Neutrophil (primary cell): ENCODE measurements around the gene C22orf31.

Experiments used
- H3K27ac ChIP-seq: fragments of 200-600 bp; sonication (generic); 2 replicates; pipeline ENCODE4 v1.5.1; 2016; ENCODE audit warnings: mild to moderate bottlenecking, moderate library complexity
- H3K27me3 ChIP-seq: fragments of 200-600 bp; sonication (generic); 2 replicates; pipeline ENCODE4 v1.6.0; 2016; ENCODE audit warnings: mild to moderate bottlenecking
- H3K36me3 ChIP-seq: fragments of 200-600 bp; sonication (generic); 2 replicates; pipeline ENCODE4 v1.5.1; 2017
- H3K4me1 ChIP-seq, 2 experiments: fragments of 200-600 bp in 1 of 2; sonication (generic) in 1 of 2; 1 replicate in 1 of 2; 2 replicates in 1 of 2; pipeline versions ENCODE4 v1.5.1 to v1.6.1; 2013 to 2016; ENCODE audit warnings: low read depth in 1 of 2, low read length in 1 of 2, mild to moderate bottlenecking in 1 of 2, moderate library complexity in 1 of 2; ENCODE audit not compliant: control insufficient read depth in 1 of 2, insufficient read depth in 1 of 2
- H3K4me3 ChIP-seq, 2 experiments: fragments of 200-600 bp in 1 of 2; sonication (generic) in 1 of 2; 1 replicate in 1 of 2; 2 replicates in 1 of 2; pipeline ENCODE4 v1.5.1; 2013 to 2016; ENCODE audit warnings: low read depth in 1 of 2, low read length in 1 of 2, mild to moderate bottlenecking in 1 of 2, moderate library complexity in 1 of 2
- H3K9me3 ChIP-seq: fragments of 200-600 bp; sonication (generic); 2 replicates; pipeline ENCODE4 v1.5.1; 2016
- TF ChIP-seq, protein P1 (sequence below): fragments of 200-600 bp; sonication (generic); IDR thresholded peaks from 2 replicates; pipeline ENCODE4 v1.5.1; 2016; ENCODE audit warnings: antibody characterized with exemption

C22orf31 gene

GRCh38 chr22:29032014-29032475 is 29.6 kb downstream of the C22orf31 start:
- Histone ChIP-seq H3K4me1 (peaks cover 0 to 4% of the 10 kb centered on the region in 2 experiments), H3K9me3 (no peaks in the 10 kb centered on the region), H3K27ac (no peak overlapping the region), H3K27me3 (peaks cover 69% of the 10 kb centered on the region), H3K36me3 (no peaks in the 10 kb centered on the region), H3K4me3 (no peak overlapping the region)
- TF ChIP-seq, protein P1, sequence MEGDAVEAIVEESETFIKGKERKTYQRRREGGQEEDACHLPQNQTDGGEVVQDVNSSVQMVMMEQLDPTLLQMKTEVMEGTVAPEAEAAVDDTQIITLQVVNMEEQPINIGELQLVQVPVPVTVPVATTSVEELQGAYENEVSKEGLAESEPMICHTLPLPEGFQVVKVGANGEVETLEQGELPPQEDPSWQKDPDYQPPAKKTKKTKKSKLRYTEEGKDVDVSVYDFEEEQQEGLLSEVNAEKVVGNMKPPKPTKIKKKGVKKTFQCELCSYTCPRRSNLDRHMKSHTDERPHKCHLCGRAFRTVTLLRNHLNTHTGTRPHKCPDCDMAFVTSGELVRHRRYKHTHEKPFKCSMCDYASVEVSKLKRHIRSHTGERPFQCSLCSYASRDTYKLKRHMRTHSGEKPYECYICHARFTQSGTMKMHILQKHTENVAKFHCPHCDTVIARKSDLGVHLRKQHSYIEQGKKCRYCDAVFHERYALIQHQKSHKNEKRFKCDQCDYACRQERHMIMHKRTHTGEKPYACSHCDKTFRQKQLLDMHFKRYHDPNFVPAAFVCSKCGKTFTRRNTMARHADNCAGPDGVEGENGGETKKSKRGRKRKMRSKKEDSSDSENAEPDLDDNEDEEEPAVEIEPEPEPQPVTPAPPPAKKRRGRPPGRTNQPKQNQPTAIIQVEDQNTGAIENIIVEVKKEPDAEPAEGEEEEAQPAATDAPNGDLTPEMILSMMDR = no peak

- Histone ChIP-seq H3K27me3 (peaks cover 69% of the 10 kb centered on the region), H3K36me3 (no peaks in the 10 kb centered on the region), H3K4me3 (no peak overlapping the region), H3K4me1 (peaks cover 0 to 4% of the 10 kb centered on the region in 2 experiments), H3K9me3 (no peaks in the 10 kb centered on the region), H3K27ac (no peak overlapping the region)
- TF ChIP-seq, protein P1 = no peak
Observed at GRCh38 chr22:29031227-29032011, 30.2 kb downstream of the C22orf31 start.

DNA sequence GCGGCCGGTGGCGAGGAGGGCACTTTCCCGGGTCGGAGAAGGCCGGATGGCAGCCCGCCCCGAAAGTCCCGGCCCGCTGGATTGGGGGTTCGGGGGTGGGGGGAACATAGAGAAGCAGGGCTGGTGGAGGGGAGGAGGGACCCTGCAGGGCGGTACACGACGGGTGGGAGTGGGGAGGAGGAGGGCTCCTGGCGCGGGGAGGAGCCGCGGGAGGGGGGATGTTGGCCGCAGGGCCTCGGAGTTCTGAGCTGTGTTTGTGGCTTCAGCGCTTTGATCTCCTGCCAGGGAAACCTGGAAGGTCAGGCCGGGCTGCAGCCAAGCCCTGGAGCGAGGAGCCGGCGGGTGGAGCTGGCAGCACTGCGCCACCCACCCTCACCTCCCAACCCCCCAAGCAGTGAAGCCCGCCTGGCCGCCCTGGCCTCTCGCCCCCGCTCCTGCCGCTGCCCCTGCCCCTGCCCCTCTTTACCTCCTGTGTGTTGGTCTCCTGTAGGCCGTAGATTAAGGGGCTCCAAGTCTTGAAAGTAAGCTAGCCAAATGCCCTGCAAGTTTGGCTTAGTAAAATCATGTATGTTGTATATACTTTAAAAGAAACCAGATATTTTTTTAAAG is 30.9 kb downstream of the C22orf31 start:
- Histone ChIP-seq H3K27me3 (peaks cover 75% of the 10 kb centered on the region), H3K36me3 (no peaks in the 10 kb centered on the region), H3K9me3 (no peaks in the 10 kb centered on the region), H3K4me3 (no peak overlapping the region), H3K4me1 (peaks cover 0 to 4% of the 10 kb centered on the region in 2 experiments), H3K27ac (no peak overlapping the region)
- TF ChIP-seq, protein P1 = no peak

GRCh38 chr22:29030016-29030617 is 31.5 kb downstream of the C22orf31 start:
- Histone ChIP-seq H3K36me3 (no peaks in the 10 kb centered on the region), H3K9me3 (no peaks in the 10 kb centered on the region), H3K27me3 (peaks cover 77% of the 10 kb centered on the region), H3K4me1 (peaks cover 0 to 4% of the 10 kb centered on the region in 2 experiments), H3K27ac (no peak overlapping the region), H3K4me3 (no peak overlapping the region)
- TF ChIP-seq, protein P1 = no peak

DNA sequence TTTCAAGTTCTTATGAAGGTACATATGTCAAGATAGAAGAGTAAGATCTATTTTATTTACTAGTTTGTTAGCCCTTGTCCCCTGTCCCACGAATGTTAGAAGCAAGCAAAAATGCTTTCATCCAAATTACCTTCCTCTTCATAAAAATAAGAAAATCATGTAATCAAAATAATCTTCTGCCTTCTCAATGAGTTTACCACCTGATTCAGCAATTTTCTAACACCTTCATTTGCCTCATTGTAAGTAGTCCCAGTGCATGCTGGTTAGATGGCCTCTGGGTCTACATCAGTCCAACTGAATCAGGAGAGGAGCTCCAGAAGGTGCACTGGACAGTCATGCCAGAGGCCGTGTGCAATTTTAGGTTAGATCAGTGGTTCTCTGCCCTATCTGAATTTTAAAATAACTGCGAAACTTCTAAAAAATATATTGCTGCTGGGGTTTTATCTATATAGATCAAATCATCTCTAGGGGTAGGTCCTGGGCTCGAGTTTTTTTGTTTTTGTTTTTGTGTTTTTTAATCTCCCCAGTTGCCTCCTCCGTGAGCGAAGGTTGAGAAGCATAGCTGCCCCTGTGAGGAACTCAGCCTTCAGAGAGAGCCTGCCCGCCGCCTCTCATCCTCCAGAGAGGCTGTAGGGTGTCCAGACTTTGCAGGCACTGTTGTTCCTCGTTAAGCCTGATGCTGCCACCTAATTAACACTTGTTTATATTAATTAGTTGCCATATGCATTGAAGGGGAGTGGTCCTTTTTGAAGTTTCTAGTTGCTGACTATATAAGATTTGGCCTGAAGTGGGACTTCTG is 32.2 kb downstream of the C22orf31 start:
- H3K36me3 ChIP-seq = no peaks in the 10 kb centered on the region
- H3K27me3 ChIP-seq = peaks cover 77% of the 10 kb centered on the region
- no peaks in the 10 kb centered on the region for H3K9me3 ChIP-seq
- H3K4me3 ChIP-seq = no peak overlapping the region
- H3K27ac ChIP-seq = no peak overlapping the region
- H3K4me1 ChIP-seq = peaks cover 0 to 4% of the 10 kb centered on the region in 2 experiments
- TF ChIP-seq, protein P1 = no peak
